ENCODE measurements around the gene CAMTA1. TPM values are rescaled to one million over a fixed set of nuclear protein-coding genes. Genes with fewer than 3 reads are reported as not detected.

Gene CAMTA1
- total RNA-seq, 1 experiment from 2014 or later: 50.3 TPM

DNA sequence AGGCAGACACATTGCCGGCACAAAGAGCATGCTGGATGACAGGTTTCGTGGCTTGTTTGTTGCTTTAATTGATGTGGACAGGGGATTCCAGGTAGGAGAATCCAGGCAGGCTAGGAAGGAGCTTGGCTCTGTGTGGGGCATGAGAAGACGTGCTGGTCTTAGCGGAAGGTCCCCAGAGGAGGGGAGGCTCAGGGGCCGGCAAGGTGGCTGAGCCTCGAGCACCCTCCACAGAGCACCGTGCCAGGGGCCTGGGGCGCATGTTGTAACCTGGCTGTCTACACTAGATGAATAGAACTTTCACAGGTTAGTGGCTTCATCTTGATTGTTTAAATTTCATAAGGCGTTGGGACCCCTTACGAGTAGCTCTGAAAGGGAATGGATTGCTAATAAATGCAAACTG is 223.1 kb downstream of the CAMTA1 start:
- CTCF ChIA-PET: no interaction called here
- Mint-ChIP-seq H3K4me1 (ENCODE audit: low read depth, unreplicated experiment) (no peaks in the 10 kb centered on the region), H3K4me3 (ENCODE audit: low read depth, unreplicated experiment) (no peak overlapping the region), H3K27ac (ENCODE audit: unreplicated experiment) (no peak overlapping the region), H3K9me3 (ENCODE audit: low read depth, unreplicated experiment) (no peaks in the 10 kb centered on the region), H3K36me3 (ENCODE audit: insufficient read depth, unreplicated experiment) (no peaks in the 10 kb centered on the region), H3K27me3 (ENCODE audit: unreplicated experiment) (peaks cover 65% of the 10 kb centered on the region)
- no peak for DNase-seq
- intact Hi-C loops (cut with micrococcal nuclease; ENCODE audit: unreplicated experiment): no loop called here
- TF ChIP-seq, protein P1, sequence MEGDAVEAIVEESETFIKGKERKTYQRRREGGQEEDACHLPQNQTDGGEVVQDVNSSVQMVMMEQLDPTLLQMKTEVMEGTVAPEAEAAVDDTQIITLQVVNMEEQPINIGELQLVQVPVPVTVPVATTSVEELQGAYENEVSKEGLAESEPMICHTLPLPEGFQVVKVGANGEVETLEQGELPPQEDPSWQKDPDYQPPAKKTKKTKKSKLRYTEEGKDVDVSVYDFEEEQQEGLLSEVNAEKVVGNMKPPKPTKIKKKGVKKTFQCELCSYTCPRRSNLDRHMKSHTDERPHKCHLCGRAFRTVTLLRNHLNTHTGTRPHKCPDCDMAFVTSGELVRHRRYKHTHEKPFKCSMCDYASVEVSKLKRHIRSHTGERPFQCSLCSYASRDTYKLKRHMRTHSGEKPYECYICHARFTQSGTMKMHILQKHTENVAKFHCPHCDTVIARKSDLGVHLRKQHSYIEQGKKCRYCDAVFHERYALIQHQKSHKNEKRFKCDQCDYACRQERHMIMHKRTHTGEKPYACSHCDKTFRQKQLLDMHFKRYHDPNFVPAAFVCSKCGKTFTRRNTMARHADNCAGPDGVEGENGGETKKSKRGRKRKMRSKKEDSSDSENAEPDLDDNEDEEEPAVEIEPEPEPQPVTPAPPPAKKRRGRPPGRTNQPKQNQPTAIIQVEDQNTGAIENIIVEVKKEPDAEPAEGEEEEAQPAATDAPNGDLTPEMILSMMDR (IDR thresholded peaks at IDR 0.05; ENCODE audit: unreplicated experiment): no peak
- no TSS peak for BruUV-seq (replicated peaks)

DNA sequence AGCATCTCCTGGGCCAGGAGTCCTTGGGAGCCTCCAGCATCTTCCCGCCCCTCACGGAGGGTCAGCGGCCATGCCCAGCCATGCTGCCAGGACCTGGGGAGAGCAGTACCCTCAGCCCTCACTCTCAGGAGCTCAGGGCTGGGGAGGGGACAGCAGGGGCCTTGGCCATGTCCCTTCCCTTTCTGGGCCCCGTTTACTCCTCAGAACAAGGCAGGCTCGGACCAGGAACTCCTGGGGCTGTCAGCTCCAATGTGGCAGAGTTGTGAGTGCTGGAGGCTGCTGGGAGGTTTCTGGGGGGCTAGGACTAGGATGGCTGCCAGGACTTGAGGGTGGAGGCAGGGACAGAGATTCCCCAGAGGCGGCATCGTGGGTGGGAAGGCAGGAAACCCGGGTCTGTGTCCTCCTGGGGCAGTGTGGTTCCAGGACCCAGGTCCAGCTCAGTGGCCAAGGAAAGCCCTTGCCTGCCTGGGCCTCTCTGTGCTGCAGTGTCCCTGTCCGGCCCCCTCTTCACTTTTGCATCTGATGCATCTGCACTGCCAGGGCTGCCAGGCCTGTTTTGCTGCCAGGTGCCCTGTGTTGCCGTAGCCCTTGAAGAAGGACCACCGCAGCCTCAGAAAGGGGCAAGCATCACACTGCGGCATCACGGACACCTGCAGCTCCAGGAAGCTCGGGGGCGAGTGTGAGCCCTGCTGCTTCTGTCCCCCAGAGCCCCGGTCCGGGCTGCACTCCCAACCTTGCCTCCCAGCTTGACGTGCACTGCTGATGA is 223.9 kb downstream of the CAMTA1 start:
- BruUV-seq (replicated peaks): no TSS peak
- intact Hi-C loops (cut with micrococcal nuclease; ENCODE audit: unreplicated experiment): no loop called here
- CTCF ChIA-PET: no interaction called here
- TF ChIP-seq, protein P1 (IDR thresholded peaks at IDR 0.05; ENCODE audit: unreplicated experiment): no peak
- H3K4me1 Mint-ChIP-seq (ENCODE audit: low read depth, unreplicated experiment): no peaks in the 10 kb centered on the region
- no peaks in the 10 kb centered on the region for H3K9me3 Mint-ChIP-seq (ENCODE audit: low read depth, unreplicated experiment)
- no peak overlapping the region for H3K4me3 Mint-ChIP-seq (ENCODE audit: low read depth, unreplicated experiment)
- no peak overlapping the region for H3K27ac Mint-ChIP-seq (ENCODE audit: unreplicated experiment)
- peaks cover 66% of the 10 kb centered on the region for H3K27me3 Mint-ChIP-seq (ENCODE audit: unreplicated experiment)
- no peak for DNase-seq
- no peaks in the 10 kb centered on the region for H3K36me3 Mint-ChIP-seq (ENCODE audit: insufficient read depth, unreplicated experiment)

DNA sequence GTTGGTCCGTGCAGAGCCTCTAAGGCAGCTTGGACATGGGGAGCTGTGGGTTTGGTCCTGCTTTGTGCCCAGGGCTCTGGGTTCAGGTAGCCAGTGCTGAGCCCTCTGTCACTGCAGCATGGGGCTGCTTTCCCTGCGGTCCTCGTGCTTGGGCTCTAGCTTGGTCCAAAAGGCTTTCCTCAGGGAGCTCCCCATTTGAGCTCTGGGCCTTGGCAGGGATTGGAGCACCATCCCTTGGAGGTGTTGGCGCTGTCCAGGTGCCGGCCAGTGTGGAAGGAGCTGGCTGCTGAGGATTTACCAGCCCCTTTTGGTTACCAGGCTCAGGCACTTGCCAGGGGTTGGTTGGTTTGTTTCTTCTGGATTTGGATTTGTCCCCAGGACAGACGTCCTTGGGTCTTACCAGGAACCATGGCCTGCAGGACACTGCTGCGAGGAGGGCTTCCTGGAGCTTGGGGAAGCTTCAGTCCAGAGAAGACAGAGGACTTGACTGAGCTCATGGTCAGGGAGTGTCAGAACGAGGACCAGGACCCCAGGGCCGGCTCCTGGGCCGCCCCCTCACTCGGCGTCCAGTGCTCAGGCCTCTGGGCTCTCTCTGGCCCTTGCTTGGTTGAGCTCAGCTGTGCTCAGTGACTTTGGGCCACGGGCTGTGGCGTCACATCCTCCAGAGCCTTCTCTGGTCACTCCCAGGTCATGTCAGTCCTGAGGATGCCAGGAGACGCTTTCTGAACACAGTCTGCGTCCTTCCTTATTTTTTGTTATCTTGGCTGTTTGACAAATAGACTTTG is 224.7 kb downstream of the CAMTA1 start:
- CTCF ChIA-PET: interaction anchor here (0.6 kb wide), 1 partner anchor 181 kb away, joined by 4 read pairs; no protein-coding TSS in a partner anchor
- no peaks in the 10 kb centered on the region for H3K9me3 Mint-ChIP-seq (ENCODE audit: low read depth, unreplicated experiment)
- intact Hi-C loops (cut with micrococcal nuclease; ENCODE audit: unreplicated experiment): no loop called here
- no peaks in the 10 kb centered on the region for H3K4me1 Mint-ChIP-seq (ENCODE audit: low read depth, unreplicated experiment)
- H3K36me3 Mint-ChIP-seq (ENCODE audit: insufficient read depth, unreplicated experiment): no peaks in the 10 kb centered on the region
- H3K27ac Mint-ChIP-seq (ENCODE audit: unreplicated experiment): no peak overlapping the region
- no peak overlapping the region for H3K4me3 Mint-ChIP-seq (ENCODE audit: low read depth, unreplicated experiment)
- BruUV-seq (replicated peaks): no TSS peak
- H3K27me3 Mint-ChIP-seq (ENCODE audit: unreplicated experiment): peaks cover 66% of the 10 kb centered on the region
- no peak for DNase-seq
- TF ChIP-seq, protein P1 (IDR thresholded peaks at IDR 0.05; ENCODE audit: unreplicated experiment): no peak

DNA sequence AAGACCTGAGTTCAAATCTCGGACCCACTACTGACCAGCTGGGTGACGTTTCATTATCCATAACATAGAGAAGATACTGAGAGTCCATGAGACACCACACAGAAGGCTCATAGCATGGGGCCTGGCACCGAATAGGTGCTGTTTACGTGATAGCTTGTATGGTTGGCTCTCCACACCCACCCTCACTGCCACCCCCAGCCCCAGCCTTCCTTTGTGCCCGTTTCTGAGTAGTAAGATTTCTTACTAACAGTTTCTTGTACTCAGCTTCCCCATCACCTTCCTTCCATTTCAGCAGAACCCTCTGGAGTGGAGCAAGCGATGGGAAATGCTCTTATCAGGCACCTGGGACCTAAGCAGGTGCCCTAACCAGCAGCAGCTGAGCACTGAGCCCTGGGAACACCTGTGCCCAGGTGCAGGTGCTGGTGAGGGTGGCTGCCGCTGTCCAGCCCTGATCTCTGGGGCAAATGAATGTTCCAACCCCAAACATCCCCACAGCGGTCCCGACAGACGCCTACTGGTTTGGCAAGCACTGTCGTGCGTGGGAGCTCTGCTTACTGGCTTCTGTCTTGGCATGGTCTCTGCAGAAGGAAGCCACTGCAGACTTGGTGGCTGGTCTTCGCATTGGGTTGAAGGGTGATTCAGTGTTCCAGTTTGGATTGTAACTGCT is 225.4 kb downstream of the CAMTA1 start:
- H3K27ac Mint-ChIP-seq (ENCODE audit: unreplicated experiment): no peak overlapping the region
- TF ChIP-seq, protein P1 (IDR thresholded peaks at IDR 0.05; ENCODE audit: unreplicated experiment): no peak
- peaks cover 66% of the 10 kb centered on the region for H3K27me3 Mint-ChIP-seq (ENCODE audit: unreplicated experiment)
- no peak for DNase-seq
- intact Hi-C loops (cut with micrococcal nuclease; ENCODE audit: unreplicated experiment): no loop called here
- no TSS peak for BruUV-seq (replicated peaks)
- no peak overlapping the region for H3K4me3 Mint-ChIP-seq (ENCODE audit: low read depth, unreplicated experiment)
- H3K9me3 Mint-ChIP-seq (ENCODE audit: low read depth, unreplicated experiment): no peaks in the 10 kb centered on the region
- no peaks in the 10 kb centered on the region for H3K4me1 Mint-ChIP-seq (ENCODE audit: low read depth, unreplicated experiment)
- CTCF ChIA-PET: no interaction called here
- no peaks in the 10 kb centered on the region for H3K36me3 Mint-ChIP-seq (ENCODE audit: insufficient read depth, unreplicated experiment)
